ENCODE measurements around the gene ANO10.

DNA sequence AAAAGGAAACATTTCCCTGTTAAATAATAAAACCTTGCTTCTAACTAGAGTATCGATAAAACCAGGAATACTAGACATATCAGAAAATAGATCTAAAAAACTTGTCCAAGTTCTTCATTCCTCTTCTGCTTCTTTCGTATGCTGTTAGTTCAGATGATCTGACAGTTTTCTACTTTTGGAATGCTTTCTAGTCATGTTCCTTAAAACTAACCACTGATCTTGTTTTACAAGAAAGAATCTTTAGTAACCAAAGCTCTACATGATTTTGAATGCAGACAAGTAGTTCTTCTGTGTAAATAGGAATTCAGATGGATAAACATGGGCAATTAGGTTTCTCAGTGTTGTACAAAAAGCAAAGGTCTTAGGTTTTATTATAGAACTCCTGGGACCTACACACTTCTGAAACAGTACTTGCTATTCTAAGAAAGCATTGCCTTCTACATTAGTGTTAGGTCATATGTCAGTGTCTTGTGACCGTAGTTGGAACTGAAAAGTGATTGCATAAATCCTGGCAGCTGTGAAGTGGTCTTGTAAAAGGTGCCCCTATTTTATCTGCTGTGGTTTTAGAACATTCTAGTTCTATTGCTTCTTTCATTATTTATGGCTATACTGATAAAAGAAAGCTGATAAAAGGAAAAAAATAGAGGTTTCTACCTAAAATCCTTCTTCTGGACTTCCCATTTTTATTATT is 294.8 kb downstream of the ANO10 start:
- TF ChIP-seq CTCF (IDR thresholded peaks at IDR 0.05): no peak
- TF ChIP-seq POLR2A (IDR thresholded peaks at IDR 0.05): no peak

Data from thyroid gland (tissue), 4 donors.